ENCODE results near the gene ZMAT3. TPM values are rescaled to one million over a fixed set of nuclear protein-coding genes. Genes with fewer than 3 reads are reported as not detected.
"Not testable (repeated sequence)": the region's sequence is repeated elsewhere in the genome, so short reads cannot be mapped to it uniquely, and the experiment has no call there.

ZMAT3 gene
- 3.7 TPM for total RNA-seq
- polyA plus RNA-seq: 6.6 TPM
- long read RNA-seq, donor 1, partial matches to known transcripts: 0 of 1 reads
- long read RNA-seq, donor 1, other reads (novel, unspliced or antisense): 0 of 1 reads
- long read RNA-seq, donor 2: 0 reads
- long read RNA-seq, donor 3, partial matches to known transcripts: 12 of 12 reads
- long read RNA-seq, donor 3, other reads (novel, unspliced or antisense): 0 of 12 reads
- long read RNA-seq, donor 4: 0 reads
- long read RNA-seq, donor 5: 0 reads
- long read RNA-seq, donor 6, full-length matches to known transcripts: 1 of 1 reads
- long read RNA-seq, donor 6, partial matches to known transcripts: 0 of 1 reads
- long read RNA-seq, donor 6, other reads (novel, unspliced or antisense): 0 of 1 reads
- long read RNA-seq, donor 7, full-length matches to known transcripts: 1 of 1 reads
- long read RNA-seq, donor 7, partial matches to known transcripts: 0 of 1 reads
- long read RNA-seq, donor 7, other reads (novel, unspliced or antisense): 0 of 1 reads
- long read RNA-seq, donor 8, full-length matches to known transcripts: 1 of 1 reads
- long read RNA-seq, donor 8, partial matches to known transcripts: 0 of 1 reads
- long read RNA-seq, donor 8, other reads (novel, unspliced or antisense): 0 of 1 reads
- long read RNA-seq, donor 9, partial matches to known transcripts: 0 of 1 reads
- long read RNA-seq, donor 9, other reads (novel, unspliced or antisense): 0 of 1 reads
- long read RNA-seq, donor 10, full-length matches to known transcripts: 3 of 3 reads
- long read RNA-seq, donor 10, partial matches to known transcripts: 0 of 3 reads
- long read RNA-seq, donor 10, other reads (novel, unspliced or antisense): 0 of 3 reads

- no peaks in the 10 kb centered on the region for H3K27me3 ChIP-seq (ENCODE audit: control insufficient read depth in 2 of 2, insufficient read depth in 1 of 2, low read length in 1 of 2)
- peaks cover 11 to 28% of the 10 kb centered on the region in 2 donors for H3K4me1 ChIP-seq (ENCODE audit: control insufficient read depth in 2 of 2, insufficient read depth in 2 of 2, low read length in 2 of 2)
- H3K36me3 ChIP-seq (ENCODE audit: control insufficient read depth in 2 of 2, insufficient read depth in 2 of 2, low read length in 1 of 2): peaks cover 4 to 9% of the 10 kb centered on the region in 2 donors
- H3K4me3 ChIP-seq (ENCODE audit: low read length in 2 of 2): peak within 1 kb of the TSS; percentile 79 to 96
- DNase-seq (ENCODE audit: low read depth in 6 of 9, low spot score in 9 of 9): peak; percentile 56 to 90 (median 75)
- under 1% methylated on average over 80 of the region's 80 CpGs for WGBS
- H3K27ac ChIP-seq (ENCODE audit: low read depth in 1 of 2, low read length in 1 of 2): peak within 1 kb of the TSS; percentile 91 to 98
- H3K9me3 ChIP-seq (ENCODE audit: control insufficient read depth in 2 of 2, insufficient read depth in 1 of 2, low read length in 1 of 2): no peaks in the 10 kb centered on the region
Observed at GRCh38 chr3:179071323-179072099, at the start of gene ZMAT3. ZMAT3 (minus strand) TSS chr3:179071809; CDS start chr3:179067752, 4,057 bp downstream.

GRCh38 chr3:179116816-179117215 is 45.2 kb upstream of the ZMAT3 start:
- 90% methylated on average over 2 of the region's 2 CpGs for WGBS
- DNase-seq (ENCODE audit: low read depth in 6 of 9, low spot score in 9 of 9): no peak
- H3K4me1 ChIP-seq (ENCODE audit: control insufficient read depth in 2 of 2, insufficient read depth in 2 of 2, low read length in 2 of 2): no peaks in the 10 kb centered on the region
- H3K4me3 ChIP-seq (ENCODE audit: low read length in 2 of 2): no peak overlapping the region
- no peaks in the 10 kb centered on the region for H3K27me3 ChIP-seq (ENCODE audit: control insufficient read depth in 2 of 2, insufficient read depth in 1 of 2, low read length in 1 of 2)
- H3K36me3 ChIP-seq (ENCODE audit: control insufficient read depth in 2 of 2, insufficient read depth in 2 of 2, low read length in 1 of 2): no peaks in the 10 kb centered on the region
- no peaks in the 10 kb centered on the region for H3K9me3 ChIP-seq (ENCODE audit: control insufficient read depth in 2 of 2, insufficient read depth in 1 of 2, low read length in 1 of 2)
- H3K27ac ChIP-seq (ENCODE audit: low read depth in 1 of 2, low read length in 1 of 2): no peak overlapping the region

GRCh38 chr3:179115444-179115843 is 43.8 kb upstream of the ZMAT3 start:
- not testable (repeated sequence) for DNase-seq (ENCODE audit: low read depth in 6 of 9, low spot score in 9 of 9)
- 79% methylated on average over 1 of the region's 1 CpG for WGBS

GRCh38 chr3:179113903-179114302 is 42.3 kb upstream of the ZMAT3 start:
- Histone ChIP-seq H3K4me1 (ENCODE audit: control insufficient read depth in 2 of 2, insufficient read depth in 2 of 2, low read length in 2 of 2) (no peaks in the 10 kb centered on the region), H3K27me3 (ENCODE audit: control insufficient read depth in 2 of 2, insufficient read depth in 1 of 2, low read length in 1 of 2) (no peaks in the 10 kb centered on the region), H3K4me3 (ENCODE audit: low read length in 2 of 2) (no peak overlapping the region), H3K27ac (ENCODE audit: low read depth in 1 of 2, low read length in 1 of 2) (no peak overlapping the region), H3K36me3 (ENCODE audit: control insufficient read depth in 2 of 2, insufficient read depth in 2 of 2, low read length in 1 of 2) (no peaks in the 10 kb centered on the region), H3K9me3 (ENCODE audit: control insufficient read depth in 2 of 2, insufficient read depth in 1 of 2, low read length in 1 of 2) (no peaks in the 10 kb centered on the region)
- WGBS: 88% methylated on average over 2 of the region's 2 CpGs
- DNase-seq (ENCODE audit: low read depth in 6 of 9, low spot score in 9 of 9): no peak

More at GRCh38 chr3:179115444-179115843, 43.8 kb upstream of the ZMAT3 start:
- not testable (repeated sequence) for H3K36me3 ChIP-seq (ENCODE audit: control insufficient read depth in 2 of 2, insufficient read depth in 2 of 2, low read length in 1 of 2); H3K4me1 ChIP-seq (ENCODE audit: control insufficient read depth in 2 of 2, insufficient read depth in 2 of 2, low read length in 2 of 2); H3K4me3 ChIP-seq (ENCODE audit: low read length in 2 of 2); H3K27me3 ChIP-seq (ENCODE audit: control insufficient read depth in 2 of 2, insufficient read depth in 1 of 2, low read length in 1 of 2); H3K27ac ChIP-seq (ENCODE audit: low read depth in 1 of 2, low read length in 1 of 2); H3K9me3 ChIP-seq (ENCODE audit: control insufficient read depth in 2 of 2, insufficient read depth in 1 of 2, low read length in 1 of 2)

GRCh38 chr3:179108086-179108485 is 36.5 kb upstream of the ZMAT3 start:
- H3K4me1 ChIP-seq (ENCODE audit: control insufficient read depth in 2 of 2, insufficient read depth in 2 of 2, low read length in 2 of 2): no peaks in the 10 kb centered on the region
- DNase-seq (ENCODE audit: low read depth in 6 of 9, low spot score in 9 of 9): no peak
- no peak overlapping the region for H3K4me3 ChIP-seq (ENCODE audit: low read length in 2 of 2)
- 97% methylated on average over 1 of the region's 1 CpG for WGBS
- no peaks in the 10 kb centered on the region for H3K9me3 ChIP-seq (ENCODE audit: control insufficient read depth in 2 of 2, insufficient read depth in 1 of 2, low read length in 1 of 2)
- H3K27ac ChIP-seq (ENCODE audit: low read depth in 1 of 2, low read length in 1 of 2): no peak overlapping the region
- H3K36me3 ChIP-seq (ENCODE audit: control insufficient read depth in 2 of 2, insufficient read depth in 2 of 2, low read length in 1 of 2): no peaks in the 10 kb centered on the region
- H3K27me3 ChIP-seq (ENCODE audit: control insufficient read depth in 2 of 2, insufficient read depth in 1 of 2, low read length in 1 of 2): no peaks in the 10 kb centered on the region

- Histone ChIP-seq H3K27ac (ENCODE audit: low read depth in 1 of 2, low read length in 1 of 2) (no peak overlapping the region), H3K9me3 (ENCODE audit: control insufficient read depth in 2 of 2, insufficient read depth in 1 of 2, low read length in 1 of 2) (no peaks in the 10 kb centered on the region), H3K36me3 (ENCODE audit: control insufficient read depth in 2 of 2, insufficient read depth in 2 of 2, low read length in 1 of 2) (no peaks in the 10 kb centered on the region), H3K4me3 (ENCODE audit: low read length in 2 of 2) (no peak overlapping the region), H3K4me1 (ENCODE audit: control insufficient read depth in 2 of 2, insufficient read depth in 2 of 2, low read length in 2 of 2) (no peaks in the 10 kb centered on the region), H3K27me3 (ENCODE audit: control insufficient read depth in 2 of 2, insufficient read depth in 1 of 2, low read length in 1 of 2) (no peaks in the 10 kb centered on the region)
- 98% methylated on average over 3 of the region's 3 CpGs for WGBS
- DNase-seq (ENCODE audit: low read depth in 6 of 9, low spot score in 9 of 9): no peak
Observed at GRCh38 chr3:179107617-179108016, 36.0 kb upstream of the ZMAT3 start.

- H3K36me3 ChIP-seq (ENCODE audit: control insufficient read depth in 2 of 2, insufficient read depth in 2 of 2, low read length in 1 of 2): no peaks in the 10 kb centered on the region
- no peaks in the 10 kb centered on the region for H3K27me3 ChIP-seq (ENCODE audit: control insufficient read depth in 2 of 2, insufficient read depth in 1 of 2, low read length in 1 of 2)
- H3K9me3 ChIP-seq (ENCODE audit: control insufficient read depth in 2 of 2, insufficient read depth in 1 of 2, low read length in 1 of 2): no peaks in the 10 kb centered on the region
- no peak overlapping the region for H3K4me3 ChIP-seq (ENCODE audit: low read length in 2 of 2)
- no peak for DNase-seq (ENCODE audit: low read depth in 6 of 9, low spot score in 9 of 9)
- WGBS: 66% methylated on average over 1 of the region's 1 CpG
- H3K27ac ChIP-seq (ENCODE audit: low read depth in 1 of 2, low read length in 1 of 2): no peak overlapping the region
- no peaks in the 10 kb centered on the region for H3K4me1 ChIP-seq (ENCODE audit: control insufficient read depth in 2 of 2, insufficient read depth in 2 of 2, low read length in 2 of 2)
Observed at GRCh38 chr3:179105881-179106280, 34.3 kb upstream of the ZMAT3 start.

GRCh38 chr3:179100652-179101051 is 29.0 kb upstream of the ZMAT3 start:
- no peaks in the 10 kb centered on the region for H3K27me3 ChIP-seq (ENCODE audit: control insufficient read depth in 2 of 2, insufficient read depth in 1 of 2, low read length in 1 of 2)
- H3K27ac ChIP-seq (ENCODE audit: low read depth in 1 of 2, low read length in 1 of 2): no peak overlapping the region
- DNase-seq (ENCODE audit: low read depth in 6 of 9, low spot score in 9 of 9): no peak
- no peaks in the 10 kb centered on the region for H3K4me1 ChIP-seq (ENCODE audit: control insufficient read depth in 2 of 2, insufficient read depth in 2 of 2, low read length in 2 of 2)
- no peaks in the 10 kb centered on the region for H3K36me3 ChIP-seq (ENCODE audit: control insufficient read depth in 2 of 2, insufficient read depth in 2 of 2, low read length in 1 of 2)
- H3K4me3 ChIP-seq (ENCODE audit: low read length in 2 of 2): no peak overlapping the region
- H3K9me3 ChIP-seq (ENCODE audit: control insufficient read depth in 2 of 2, insufficient read depth in 1 of 2, low read length in 1 of 2): no peaks in the 10 kb centered on the region
